ENCODE results near the gene KIAA1549.

Gene KIAA1549

GRCh38 chr7:138879356-138879755 lies 101.8 kb downstream of the KIAA1549 start:
- Mint-ChIP-seq H3K4me3 (no peak overlapping the region), H3K4me1 (ENCODE audit: low read depth) (peaks cover 36% of the 10 kb centered on the region), H3K27me3 (no peaks in the 10 kb centered on the region), H3K27ac (no peak overlapping the region), H3K9me3 (no peaks in the 10 kb centered on the region), H3K36me3 (ENCODE audit: low read depth) (no peaks in the 10 kb centered on the region)

GRCh38 chr7:138878856-138879255 lies 102.3 kb downstream of the KIAA1549 start:
- Mint-ChIP-seq H3K4me1 (ENCODE audit: low read depth) (peaks cover 38% of the 10 kb centered on the region), H3K27me3 (no peaks in the 10 kb centered on the region), H3K27ac (no peak overlapping the region), H3K36me3 (ENCODE audit: low read depth) (no peaks in the 10 kb centered on the region), H3K9me3 (no peaks in the 10 kb centered on the region), H3K4me3 (no peak overlapping the region)

GRCh38 chr7:138878051-138878450 lies 103.1 kb downstream of the KIAA1549 start:
- Mint-ChIP-seq H3K27me3 (no peaks in the 10 kb centered on the region), H3K36me3 (ENCODE audit: low read depth) (no peaks in the 10 kb centered on the region), H3K4me1 (ENCODE audit: low read depth) (peaks cover 38% of the 10 kb centered on the region), H3K4me3 (no peak overlapping the region), H3K27ac (no peak overlapping the region), H3K9me3 (no peaks in the 10 kb centered on the region)

GRCh38 chr7:138876326-138876725 lies 104.9 kb downstream of the KIAA1549 start:
- Mint-ChIP-seq H3K27me3 (no peaks in the 10 kb centered on the region), H3K27ac (no peak overlapping the region), H3K4me1 (ENCODE audit: low read depth) (peaks cover 22% of the 10 kb centered on the region), H3K36me3 (ENCODE audit: low read depth) (no peaks in the 10 kb centered on the region), H3K9me3 (no peaks in the 10 kb centered on the region), H3K4me3 (no peak overlapping the region)

- Mint-ChIP-seq H3K9me3 (no peaks in the 10 kb centered on the region), H3K27me3 (no peaks in the 10 kb centered on the region), H3K4me1 (ENCODE audit: low read depth) (peaks cover 21% of the 10 kb centered on the region), H3K36me3 (ENCODE audit: low read depth) (no peaks in the 10 kb centered on the region), H3K4me3 (no peak overlapping the region), H3K27ac (no peak overlapping the region)
These were observed 105.4 kb downstream of the KIAA1549 start for GRCh38 chr7:138875794-138876193.

- H3K4me1 Mint-ChIP-seq (ENCODE audit: low read depth), result peaks cover 21% of the 10 kb centered on the region
- no peaks in the 10 kb centered on the region for H3K36me3 Mint-ChIP-seq (ENCODE audit: low read depth)
- H3K27ac Mint-ChIP-seq, result no peak overlapping the region
- H3K9me3 Mint-ChIP-seq, result no peaks in the 10 kb centered on the region
- H3K4me3 Mint-ChIP-seq, result no peak overlapping the region
- no peaks in the 10 kb centered on the region for H3K27me3 Mint-ChIP-seq
These were observed 107.8 kb downstream of the KIAA1549 start for GRCh38 chr7:138873220-138873892.

- no peaks in the 10 kb centered on the region for H3K9me3 Mint-ChIP-seq
- no peak overlapping the region for H3K27ac Mint-ChIP-seq
- peaks cover 21% of the 10 kb centered on the region for H3K4me1 Mint-ChIP-seq (ENCODE audit: low read depth)
These were observed 108.6 kb downstream of the KIAA1549 start for GRCh38 chr7:138872576-138872975.

GRCh38 chr7:138871814-138872090 lies 109.4 kb downstream of the KIAA1549 start:
- Mint-ChIP-seq H3K9me3 (no peaks in the 10 kb centered on the region), H3K4me1 (ENCODE audit: low read depth) (peaks cover 21% of the 10 kb centered on the region), H3K4me3 (no peak overlapping the region), H3K36me3 (ENCODE audit: low read depth) (no peaks in the 10 kb centered on the region), H3K27ac (no peak overlapping the region), H3K27me3 (no peaks in the 10 kb centered on the region)

More at GRCh38 chr7:138872576-138872975, 108.6 kb downstream of the KIAA1549 start:
- Mint-ChIP-seq H3K36me3 (ENCODE audit: low read depth) (no peaks in the 10 kb centered on the region), H3K27me3 (no peaks in the 10 kb centered on the region), H3K4me3 (no peak overlapping the region)

- Mint-ChIP-seq H3K9me3 (no peaks in the 10 kb centered on the region), H3K27ac (no peak overlapping the region), H3K36me3 (ENCODE audit: low read depth) (no peaks in the 10 kb centered on the region), H3K4me3 (no peak overlapping the region), H3K4me1 (ENCODE audit: low read depth) (peaks cover 16% of the 10 kb centered on the region), H3K27me3 (no peaks in the 10 kb centered on the region)
These were observed 110.0 kb downstream of the KIAA1549 start for GRCh38 chr7:138871065-138871813.

GRCh38 chr7:138869353-138869752 lies 111.8 kb downstream of the KIAA1549 start:
- H3K27ac Mint-ChIP-seq, result no peak overlapping the region
- H3K4me1 Mint-ChIP-seq (ENCODE audit: low read depth), result peaks cover 5% of the 10 kb centered on the region
- no peaks in the 10 kb centered on the region for H3K9me3 Mint-ChIP-seq
- H3K27me3 Mint-ChIP-seq, result no peaks in the 10 kb centered on the region
- no peaks in the 10 kb centered on the region for H3K36me3 Mint-ChIP-seq (ENCODE audit: low read depth)
- no peak overlapping the region for H3K4me3 Mint-ChIP-seq

- no peaks in the 10 kb centered on the region for H3K27me3 Mint-ChIP-seq
- H3K36me3 Mint-ChIP-seq (ENCODE audit: low read depth), result no peaks in the 10 kb centered on the region
- no peak overlapping the region for H3K4me3 Mint-ChIP-seq
- H3K27ac Mint-ChIP-seq, result no peak overlapping the region
- H3K9me3 Mint-ChIP-seq, result no peaks in the 10 kb centered on the region
- H3K4me1 Mint-ChIP-seq (ENCODE audit: low read depth), result peaks cover 4% of the 10 kb centered on the region
These were observed 112.5 kb downstream of the KIAA1549 start for GRCh38 chr7:138868711-138869110.

GRCh38 chr7:138867744-138868143 lies 113.4 kb downstream of the KIAA1549 start:
- Mint-ChIP-seq H3K36me3 (ENCODE audit: low read depth) (no peaks in the 10 kb centered on the region), H3K27me3 (no peaks in the 10 kb centered on the region), H3K4me1 (ENCODE audit: low read depth) (peaks cover 4% of the 10 kb centered on the region), H3K4me3 (no peak overlapping the region), H3K9me3 (no peaks in the 10 kb centered on the region), H3K27ac (no peak overlapping the region)

- H3K9me3 Mint-ChIP-seq, result no peaks in the 10 kb centered on the region
- H3K36me3 Mint-ChIP-seq (ENCODE audit: low read depth), result no peaks in the 10 kb centered on the region
- no peak overlapping the region for H3K27ac Mint-ChIP-seq
- no peaks in the 10 kb centered on the region for H3K27me3 Mint-ChIP-seq
- H3K4me3 Mint-ChIP-seq, result no peak overlapping the region
- H3K4me1 Mint-ChIP-seq (ENCODE audit: low read depth), result peaks cover 4% of the 10 kb centered on the region
These were observed 114.8 kb downstream of the KIAA1549 start for GRCh38 chr7:138866353-138866752.

GRCh38 chr7:138865843-138866242 lies 115.3 kb downstream of the KIAA1549 start:
- Mint-ChIP-seq H3K4me1 (ENCODE audit: low read depth) (peaks cover 4% of the 10 kb centered on the region), H3K27ac (no peak overlapping the region), H3K36me3 (ENCODE audit: low read depth) (no peaks in the 10 kb centered on the region), H3K9me3 (no peaks in the 10 kb centered on the region), H3K4me3 (no peak overlapping the region), H3K27me3 (no peaks in the 10 kb centered on the region)

- H3K4me1 Mint-ChIP-seq (ENCODE audit: low read depth), result peaks cover 4% of the 10 kb centered on the region
- no peaks in the 10 kb centered on the region for H3K9me3 Mint-ChIP-seq
- H3K27ac Mint-ChIP-seq, result no peak overlapping the region
- no peaks in the 10 kb centered on the region for H3K27me3 Mint-ChIP-seq
- no peak overlapping the region for H3K4me3 Mint-ChIP-seq
- no peaks in the 10 kb centered on the region for H3K36me3 Mint-ChIP-seq (ENCODE audit: low read depth)
These were observed 116.5 kb downstream of the KIAA1549 start for GRCh38 chr7:138864667-138865066.

- no peak overlapping the region for H3K27ac Mint-ChIP-seq
These were observed 117.3 kb downstream of the KIAA1549 start for GRCh38 chr7:138863931-138864330.

More at GRCh38 chr7:138863931-138864330, 117.3 kb downstream of the KIAA1549 start:
- Mint-ChIP-seq H3K4me3 (no peak overlapping the region), H3K9me3 (no peaks in the 10 kb centered on the region), H3K36me3 (ENCODE audit: low read depth) (no peaks in the 10 kb centered on the region), H3K27me3 (no peaks in the 10 kb centered on the region), H3K4me1 (ENCODE audit: low read depth) (peaks cover 4% of the 10 kb centered on the region)

Measured in stimulated activated naive CD8-positive, alpha-beta T cell treated with anti-CD3 and anti-CD28 coated beads, Interleukin-15, Interleukin-2, amounts not matched to agents 100 ng/mL and 50 ng/mL, for 24 hours (primary cell).